SU-DHL-6 (cell line): Measurements from ENCODE around the gene SF3B5.

Experiments used
- H2AFZ ChIP-seq: fragments of 200-600 bp; sonication (generic); 2 replicates; pipeline ENCODE4 v1.6.1; 2014; ENCODE audit warnings: low read depth, mild to moderate bottlenecking, moderate library complexity, mixed read lengths, antibody characterized with exemption, low read length; ENCODE audit not compliant: severe bottlenecking
- H3F3A ChIP-seq: fragments of 200-600 bp; shearing (Covaris generic); 2 replicates; pipeline ENCODE4 v1.6.0; 2016; ENCODE audit warnings: antibody characterized with exemption, mild to moderate bottlenecking; ENCODE audit not compliant: insufficient read depth
- H3K27ac ChIP-seq: fragments of 200-600 bp; sonication (generic); 2 replicates; pipeline ENCODE4 v1.5.1; 2016; ENCODE audit warnings: low read depth, mild to moderate bottlenecking, low read length, moderate library complexity, mixed read lengths
- H3K27me3 ChIP-seq: fragments of 200-600 bp; sonication (generic), shearing (Covaris generic); 2 replicates; pipeline ENCODE4 v1.6.0; 2014; ENCODE audit warnings: mild to moderate bottlenecking, low read length
- H3K36me3 ChIP-seq: fragments of 200-600 bp; sonication (generic); 2 replicates; pipeline ENCODE4 v1.6.1; 2014; ENCODE audit warnings: mild to moderate bottlenecking, low read length, mixed read lengths
- H3K4me2 ChIP-seq: fragments of 300-600, 200-600 bp; shearing (Covaris generic), sonication (generic); 2 replicates; pipeline ENCODE4 v1.6.0; 2014; ENCODE audit warnings: low read length, low read depth, mild to moderate bottlenecking; ENCODE audit not compliant: poor library complexity, severe bottlenecking
- H3K4me3 ChIP-seq: fragments of 200-600 bp; sonication (generic); 2 replicates; pipeline ENCODE4 v1.5.1; 2014; ENCODE audit warnings: antibody characterized with exemption, low read length, mild to moderate bottlenecking, mixed read lengths; ENCODE audit not compliant: insufficient read depth, poor library complexity, severe bottlenecking
- H3K79me2 ChIP-seq: fragments of 200-600 bp; sonication (generic); 2 replicates; pipeline ENCODE4 v1.6.1; 2014; ENCODE audit warnings: mild to moderate bottlenecking, low read length, moderate library complexity; ENCODE audit not compliant: insufficient read depth
- H3K9ac ChIP-seq: fragments of 200-600 bp; sonication (generic); 2 replicates; pipeline ENCODE4 v1.7.0; 2014; ENCODE audit warnings: mild to moderate bottlenecking, low read length
- H3K9me2 ChIP-seq: fragments of 200-600 bp; sonication (generic); replicated peaks from 2 replicates; pipeline ENCODE4 v1.6.1; 2014; ENCODE audit warnings: low read length; ENCODE audit not compliant: insufficient read depth
- H3K9me3 ChIP-seq: fragments of 200-600 bp; sonication (generic); 2 replicates; pipeline ENCODE4 v1.6.1; 2014; ENCODE audit warnings: low read length, mixed read lengths; ENCODE audit not compliant: insufficient read depth
- H4K20me1 ChIP-seq: fragments of 200-600 bp; sonication (generic); 2 replicates; pipeline ENCODE4 v1.6.1; 2014; ENCODE audit warnings: low read depth, mild to moderate bottlenecking, antibody characterized with exemption, low read length, moderate library complexity, mixed read lengths
- EZH2phosphoT487 ChIP-seq: fragments of 200-600 bp; sonication (generic), shearing (Covaris generic); conservative IDR thresholded peaks from 2 replicates; pipeline ENCODE4 v1.6.1; 2018; ENCODE audit warnings: mild to moderate bottlenecking, antibody characterized with exemption, low read length, moderate library complexity, mixed read lengths
- TF ChIP-seq, protein P1 (sequence below): fragments of 200-600 bp; sonication (generic); IDR thresholded peaks from one replicate; pipeline ENCODE4 v1.5.1; 2017; ENCODE audit warnings: antibody characterized with exemption, mild to moderate bottlenecking, low read length, moderate library complexity; ENCODE audit not compliant: insufficient read depth, poor library complexity, severe bottlenecking

SF3B5 gene

DNA sequence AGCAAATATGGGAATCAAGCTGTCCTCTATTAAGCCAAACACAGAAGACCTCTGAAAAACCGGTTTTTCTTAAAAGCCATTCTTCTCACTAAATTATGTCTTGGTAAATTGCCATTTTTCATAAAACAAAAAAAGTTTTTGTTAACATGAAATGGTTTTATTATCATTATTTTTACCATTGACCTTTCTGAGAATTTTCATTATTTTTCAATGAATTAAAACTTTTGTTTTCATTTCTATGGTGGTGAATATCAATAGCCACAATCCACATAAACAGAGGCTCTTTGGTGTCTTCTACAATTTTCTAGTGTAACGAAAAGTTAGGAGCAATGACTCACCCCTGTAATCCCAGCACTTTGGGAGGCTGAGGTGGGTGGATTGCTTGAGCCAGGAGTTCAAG, 2.1 kb downstream of the SF3B5 start:
- Histone ChIP-seq H3K4me2 (peak overlapping the region; percentile 88), H3K9ac (no peak overlapping the region), H3K9me3 (no peaks in the 10 kb centered on the region), H2AFZ (no peak overlapping the region), H3F3A (0 out of 2 replicates have a peak, but pooled peaks cover 6% of the 10 kb centered on the region), H3K36me3 (no peaks in the 10 kb centered on the region), H3K79me2 (peaks cover 27% of the 10 kb centered on the region), H3K4me3 (no peak overlapping the region), H3K27ac (no peak overlapping the region), H3K27me3 (no peaks in the 10 kb centered on the region), H3K9me2 (no peaks in the 10 kb centered on the region), H4K20me1 (no peaks in the 10 kb centered on the region; the same call in 1 of the 2 replicates)
- no peak for TF ChIP-seq EZH2phosphoT487
- TF ChIP-seq, protein P1, sequence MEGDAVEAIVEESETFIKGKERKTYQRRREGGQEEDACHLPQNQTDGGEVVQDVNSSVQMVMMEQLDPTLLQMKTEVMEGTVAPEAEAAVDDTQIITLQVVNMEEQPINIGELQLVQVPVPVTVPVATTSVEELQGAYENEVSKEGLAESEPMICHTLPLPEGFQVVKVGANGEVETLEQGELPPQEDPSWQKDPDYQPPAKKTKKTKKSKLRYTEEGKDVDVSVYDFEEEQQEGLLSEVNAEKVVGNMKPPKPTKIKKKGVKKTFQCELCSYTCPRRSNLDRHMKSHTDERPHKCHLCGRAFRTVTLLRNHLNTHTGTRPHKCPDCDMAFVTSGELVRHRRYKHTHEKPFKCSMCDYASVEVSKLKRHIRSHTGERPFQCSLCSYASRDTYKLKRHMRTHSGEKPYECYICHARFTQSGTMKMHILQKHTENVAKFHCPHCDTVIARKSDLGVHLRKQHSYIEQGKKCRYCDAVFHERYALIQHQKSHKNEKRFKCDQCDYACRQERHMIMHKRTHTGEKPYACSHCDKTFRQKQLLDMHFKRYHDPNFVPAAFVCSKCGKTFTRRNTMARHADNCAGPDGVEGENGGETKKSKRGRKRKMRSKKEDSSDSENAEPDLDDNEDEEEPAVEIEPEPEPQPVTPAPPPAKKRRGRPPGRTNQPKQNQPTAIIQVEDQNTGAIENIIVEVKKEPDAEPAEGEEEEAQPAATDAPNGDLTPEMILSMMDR, result no peak

DNA sequence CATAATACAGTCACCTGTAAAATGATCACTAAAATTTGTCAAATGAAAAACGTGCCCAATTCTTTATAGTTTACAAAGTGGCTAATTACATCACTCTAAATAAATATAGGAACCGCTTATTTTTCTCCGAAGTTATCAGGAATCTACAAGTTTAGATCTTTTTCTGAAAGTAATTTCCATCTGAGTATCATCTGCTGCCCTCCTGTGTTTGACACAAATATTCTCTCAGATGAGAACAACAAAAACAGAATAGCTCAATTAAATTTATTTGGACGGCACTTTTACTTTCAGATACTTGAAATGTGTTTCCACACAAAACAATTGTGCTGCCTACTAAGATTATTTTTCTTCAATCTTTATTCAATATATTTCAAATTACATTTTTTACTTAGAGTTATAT, 5.0 kb downstream of the SF3B5 start:
- H3K9me2 ChIP-seq, result no peaks in the 10 kb centered on the region

DNA sequence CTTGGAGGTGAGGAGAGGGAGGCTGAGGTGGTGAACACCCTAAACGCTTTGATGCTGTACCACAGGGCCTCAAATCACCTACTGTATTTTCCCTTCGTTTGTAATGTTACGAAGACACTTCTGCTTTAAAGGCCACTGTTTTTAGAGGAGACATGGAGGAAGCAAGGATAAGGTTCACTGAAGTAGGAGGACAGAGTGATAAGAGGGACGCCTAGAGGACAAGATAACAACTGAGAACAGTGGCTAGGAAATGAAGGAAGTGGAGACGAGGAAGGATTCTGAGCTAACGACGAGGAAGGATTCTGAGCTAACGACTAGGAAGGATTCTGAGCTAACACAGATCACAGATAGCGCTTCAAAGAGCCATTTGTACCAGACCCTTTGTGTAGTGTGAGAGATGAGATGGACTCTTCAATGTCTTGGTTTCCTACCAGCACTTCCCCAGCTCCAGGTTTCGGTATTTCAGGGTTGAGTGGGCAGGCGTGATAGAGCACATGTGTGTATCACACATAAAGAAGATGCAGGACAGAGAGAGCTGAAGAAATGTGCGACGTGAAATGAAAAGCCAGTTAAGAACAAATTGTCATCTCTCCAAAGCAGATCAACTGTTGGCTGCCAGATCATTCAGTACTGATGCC, 7.5 kb downstream of the SF3B5 start:
- H2AFZ ChIP-seq, result no peak overlapping the region
- no peak overlapping the region for H3K9ac ChIP-seq

More for the DNA sequence above, 5.0 kb downstream of the SF3B5 start:
- H3K4me3 ChIP-seq, result no peak overlapping the region
- H3K36me3 ChIP-seq, result no peaks in the 10 kb centered on the region
- H3F3A ChIP-seq, result 0 out of 2 replicates have a peak, but pooled peaks cover 6% of the 10 kb centered on the region
- TF ChIP-seq, protein P1, result no peak
- no peak for TF ChIP-seq EZH2phosphoT487
- no peaks in the 10 kb centered on the region; the same call in 1 of the 2 replicates for H4K20me1 ChIP-seq
- no peaks in the 10 kb centered on the region for H3K27me3 ChIP-seq
- H3K27ac ChIP-seq, result no peak overlapping the region
- no peak overlapping the region for H2AFZ ChIP-seq
- no peaks in the 10 kb centered on the region for H3K9me3 ChIP-seq
- H3K9ac ChIP-seq, result no peak overlapping the region
- H3K79me2 ChIP-seq, result peaks cover 27% of the 10 kb centered on the region
- H3K4me2 ChIP-seq, result no peak overlapping the region

More for the DNA sequence above, 7.5 kb downstream of the SF3B5 start:
- Histone ChIP-seq H3K9me3 (no peaks in the 10 kb centered on the region), H3K4me2 (no peak overlapping the region), H3K79me2 (0 out of 2 replicates have a peak, but pooled peaks cover 3% of the 10 kb centered on the region), H3K4me3 (no peak overlapping the region), H3K27me3 (no peaks in the 10 kb centered on the region), H4K20me1 (no peaks in the 10 kb centered on the region), H3F3A (0 out of 2 replicates have a peak, but pooled peaks cover 6% of the 10 kb centered on the region), H3K36me3 (no peaks in the 10 kb centered on the region), H3K9me2 (no peaks in the 10 kb centered on the region), H3K27ac (no peak overlapping the region)
- TF ChIP-seq, protein P1, result no peak
- TF ChIP-seq EZH2phosphoT487, result no peak
